ENCODE measurements around the gene KLHDC8A.
"Not testable (repeated sequence)": the region's sequence is repeated elsewhere in the genome, so short reads cannot be mapped to it uniquely, and the experiment has no call there.

The KLHDC8A gene, protein sequence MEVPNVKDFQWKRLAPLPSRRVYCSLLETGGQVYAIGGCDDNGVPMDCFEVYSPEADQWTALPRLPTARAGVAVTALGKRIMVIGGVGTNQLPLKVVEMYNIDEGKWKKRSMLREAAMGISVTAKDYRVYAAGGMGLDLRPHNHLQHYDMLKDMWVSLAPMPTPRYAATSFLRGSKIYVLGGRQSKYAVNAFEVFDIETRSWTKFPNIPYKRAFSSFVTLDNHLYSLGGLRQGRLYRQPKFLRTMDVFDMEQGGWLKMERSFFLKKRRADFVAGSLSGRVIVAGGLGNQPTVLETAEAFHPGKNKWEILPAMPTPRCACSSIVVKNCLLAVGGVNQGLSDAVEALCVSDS

GRCh38 chr1:205356440-205357139, at the start of gene KLHDC8A:
KLHDC8A (minus strand) TSS chr1:205356922; CDS start chr1:205343604, 13,318 bp downstream.
- DNase-seq = no peak

GRCh38 chr1:205406252-205406651, 49.5 kb upstream of the KLHDC8A start:
- not testable (repeated sequence) for DNase-seq

- DNase-seq = not testable (repeated sequence)
Measured at GRCh38 chr1:205404484-205404883, 47.8 kb upstream of the KLHDC8A start.

- no peak for DNase-seq
Measured at GRCh38 chr1:205398586-205398985, 41.9 kb upstream of the KLHDC8A start.

DNA sequence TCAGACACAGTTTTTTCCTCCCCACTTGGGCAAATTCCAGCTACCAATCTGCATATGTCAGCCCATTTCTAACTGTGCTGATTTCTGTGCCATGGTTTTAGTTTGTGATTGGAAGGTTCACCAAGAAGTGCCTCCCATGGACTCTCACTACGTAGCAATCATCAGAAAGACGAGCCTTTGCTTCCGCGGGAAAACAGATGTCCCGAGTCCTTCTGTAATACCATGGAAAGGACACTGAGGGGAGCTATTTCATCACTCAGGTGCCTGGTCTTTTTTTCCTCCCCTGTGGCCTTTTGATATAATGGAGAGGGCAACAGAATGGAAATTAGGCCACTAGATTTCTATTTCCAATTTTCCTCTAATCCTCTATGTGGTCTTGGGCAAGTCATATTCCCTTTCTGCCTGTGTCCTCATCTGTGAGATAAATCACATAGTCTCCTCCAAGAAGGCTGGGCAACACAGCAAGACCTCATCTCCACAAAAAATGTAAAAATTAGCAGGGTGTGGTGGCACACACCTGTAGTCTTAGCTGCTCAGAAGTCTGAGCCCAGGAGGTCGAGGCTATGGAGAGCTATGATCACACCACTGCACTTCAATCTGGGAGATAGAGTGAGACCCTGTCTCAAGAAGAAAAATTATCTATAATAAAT, 40.4 kb upstream of the KLHDC8A start:
- no peak for DNase-seq

GRCh38 chr1:205395616-205396015, 38.9 kb upstream of the KLHDC8A start:
- no peak for DNase-seq

- DNase-seq = no peak
Measured at GRCh38 chr1:205392650-205393049, 35.9 kb upstream of the KLHDC8A start.

- no peak for DNase-seq
Measured at GRCh38 chr1:205391386-205391785, 34.7 kb upstream of the KLHDC8A start.

- DNase-seq = no peak
Measured at GRCh38 chr1:205387845-205388244, 31.1 kb upstream of the KLHDC8A start.

DNA sequence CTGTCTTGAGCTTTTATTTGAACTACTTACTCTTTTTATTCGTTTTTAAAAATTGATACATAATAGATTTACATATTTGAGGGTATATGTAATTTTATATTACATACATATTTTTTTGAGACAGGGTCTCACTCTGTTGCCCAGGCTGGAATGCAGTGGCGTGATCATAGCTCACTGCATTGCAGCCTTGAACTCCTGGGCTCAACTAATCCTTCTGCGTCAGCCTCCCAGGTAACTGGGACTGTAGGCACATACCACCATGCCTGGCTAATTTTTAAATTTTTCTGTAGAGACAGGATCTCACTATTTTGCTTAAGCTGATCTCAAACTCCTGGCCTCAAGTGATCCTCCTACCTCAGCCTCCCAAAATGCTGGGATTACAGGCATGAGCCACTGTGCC, 26.3 kb upstream of the KLHDC8A start:
- DNase-seq = not testable (repeated sequence)

DNA sequence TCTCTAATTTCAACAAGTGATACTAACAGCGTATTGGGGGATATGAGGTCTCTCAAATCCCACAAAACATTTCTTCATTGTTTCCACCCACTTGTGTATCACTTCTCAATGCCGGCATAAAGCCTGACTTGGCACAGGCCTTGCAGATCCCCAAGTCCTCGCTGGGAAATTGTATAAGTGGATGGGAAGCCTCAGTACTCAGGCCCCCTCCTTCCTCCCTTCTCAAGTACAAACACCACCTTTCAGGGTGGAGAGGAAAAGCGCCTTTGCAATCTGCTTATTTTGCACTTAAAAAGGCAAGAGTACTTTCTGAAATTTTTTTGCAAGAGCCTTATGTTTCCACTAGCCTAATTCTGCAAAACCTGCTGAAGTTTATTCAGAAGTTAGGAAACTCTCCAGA, 25.8 kb upstream of the KLHDC8A start:
- no peak for DNase-seq

DNA sequence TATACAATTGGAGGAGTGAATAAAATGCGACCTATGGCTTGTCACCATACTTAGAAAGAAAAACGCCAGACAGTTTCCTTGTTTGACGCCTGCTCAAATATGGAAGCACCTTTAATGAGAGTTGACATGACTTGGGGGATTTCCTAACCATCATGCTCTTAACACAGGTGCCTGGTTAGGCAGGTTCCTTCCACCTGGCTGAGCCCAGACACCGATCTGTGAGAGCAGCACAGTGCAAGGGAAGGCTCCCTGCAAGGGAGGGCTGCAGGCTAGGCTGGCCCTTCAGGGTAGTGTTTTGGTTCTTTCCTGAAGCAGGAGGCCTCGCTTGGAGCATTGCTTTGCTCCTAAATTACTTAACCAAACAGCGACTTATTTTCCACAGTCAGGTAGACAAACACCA, 24.6 kb upstream of the KLHDC8A start:
- no peak for DNase-seq

GRCh38 chr1:205380882-205381281, 24.2 kb upstream of the KLHDC8A start:
- DNase-seq = no peak

- DNase-seq = no peak
Measured at GRCh38 chr1:205379056-205379455, 22.3 kb upstream of the KLHDC8A start.

GRCh38 chr1:205377355-205377754, 20.6 kb upstream of the KLHDC8A start:
- no peak for DNase-seq

- no peak for DNase-seq
Measured at GRCh38 chr1:205376739-205377138, 20.0 kb upstream of the KLHDC8A start.

- no peak for DNase-seq
Measured at GRCh38 chr1:205375835-205376545, 19.3 kb upstream of the KLHDC8A start.

- DNase-seq = no peak
Measured at GRCh38 chr1:205374210-205375078, 17.7 kb upstream of the KLHDC8A start.

DNA sequence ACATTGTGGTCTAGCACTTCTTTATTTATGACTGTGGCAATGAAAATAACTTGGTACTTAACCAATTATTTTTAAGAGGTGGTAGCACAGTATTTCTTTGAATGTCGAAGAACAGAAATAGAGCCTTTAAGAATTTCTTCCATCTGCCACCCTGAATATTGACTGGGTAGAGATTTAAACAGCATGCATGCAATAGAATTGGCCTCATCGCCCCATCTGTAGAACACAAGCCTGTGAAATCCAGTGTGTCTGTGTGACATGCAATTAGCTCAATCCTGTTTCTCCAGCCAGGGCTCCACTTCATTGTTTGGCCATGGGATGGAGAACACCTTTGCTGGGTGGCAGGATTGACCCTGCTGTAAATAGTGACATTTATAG, 17.1 kb upstream of the KLHDC8A start:
- no peak for DNase-seq

GRCh38 chr1:205373022-205373797, 16.5 kb upstream of the KLHDC8A start:
- DNase-seq = no peak

- DNase-seq = no peak
Measured at GRCh38 chr1:205371871-205372660, 15.3 kb upstream of the KLHDC8A start.

Measured in activated T-cell treated with anti-CD3 and anti-CD28 coated beads for 4 hours (primary cell).